HepG2 (cell line): Measurements from ENCODE around the gene PKMYT1. TPM values are rescaled to one million over a fixed set of nuclear protein-coding genes. Genes with fewer than 3 reads are reported as not detected.

ENCODE experiments used
- AGO2 ChIP-seq: fragments of 200-400 bp; formaldehyde crosslinking; optimal IDR thresholded peaks from 2 replicates; pipeline ENCODE3; 2017; ENCODE audit warnings: mild to moderate bottlenecking, low read depth, low read length, moderate library complexity
- CBX1 ChIP-seq: IDR thresholded peaks from one replicate; pipeline ENCODE4 v1.6.1; 2016; ENCODE audit warnings: antibody characterized with exemption, low read depth
- DNMT1 ChIP-seq: sonication (generic); formaldehyde crosslinking; IDR thresholded peaks from 2 replicates; pipeline ENCODE4 v1.5.1; 2020; ENCODE audit warnings: mild to moderate bottlenecking, missing genetic modification reagents
- FOXA3 ChIP-seq: IDR thresholded peaks from 2 replicates; pipeline ENCODE4 v1.6.1; 2016; ENCODE audit warnings: missing genetic modification reagents, missing compliant biosample characterization
- GRHL1 ChIP-seq: sonication (generic); formaldehyde crosslinking; conservative IDR thresholded peaks from 2 replicates; pipeline ENCODE4 v1.8.0; 2022; ENCODE audit warnings: missing genetic modification reagents
- HES4 ChIP-seq: sonication (generic); formaldehyde crosslinking; IDR thresholded peaks from 2 replicates; pipeline ENCODE4 v1.9.0; 2021; ENCODE audit warnings: mild to moderate bottlenecking, missing genetic modification reagents, borderline replicate concordance
- IRF2 ChIP-seq: IDR thresholded peaks from 2 replicates; pipeline ENCODE4 v1.6.1; 2018; ENCODE audit warnings: missing genetic modification reagents, missing compliant biosample characterization
- MATR3 ChIP-seq: sonication (generic); formaldehyde crosslinking; IDR thresholded peaks from 2 replicates; pipeline ENCODE4 v1.4.0; 2020; ENCODE audit warnings: missing genetic modification reagents
- MLX ChIP-seq: IDR thresholded peaks from 2 replicates; pipeline ENCODE4 v1.6.1; 2016
- NFKB2 ChIP-seq: sonication (generic); formaldehyde crosslinking; IDR thresholded peaks from 2 replicates; pipeline ENCODE4 v1.4.0; 2020; ENCODE audit warnings: missing genetic modification reagents, borderline replicate concordance
- NFYC ChIP-seq: IDR thresholded peaks from 2 replicates; pipeline ENCODE4 v1.6.1; 2016; ENCODE audit warnings: missing genetic modification reagents, missing compliant biosample characterization
- REPIN1 ChIP-seq: sonication (generic); formaldehyde crosslinking; IDR thresholded peaks from 2 replicates; pipeline ENCODE4 v1.8.0; 2022; ENCODE audit warnings: missing genetic modification reagents, low read depth, mild to moderate bottlenecking, borderline replicate concordance
- RORA ChIP-seq: sonication (generic); formaldehyde crosslinking; IDR thresholded peaks from 2 replicates; pipeline ENCODE4 v1.5.0; 2020; ENCODE audit warnings: mild to moderate bottlenecking, missing genetic modification reagents, moderate library complexity
- SRY ChIP-seq: sonication (generic); formaldehyde crosslinking; IDR thresholded peaks from 2 replicates; pipeline ENCODE4 v1.8.0; 2022; ENCODE audit warnings: mild to moderate bottlenecking, missing genetic modification reagents
- SUZ12 ChIP-seq: fragments of 150-350 bp; IDR thresholded peaks from 2 replicates; pipeline ENCODE4 v1.6.1; 2014; ENCODE audit warnings: low read depth, low read length
- ZBTB42 ChIP-seq: sonication (generic); formaldehyde crosslinking; IDR thresholded peaks from 2 replicates; pipeline ENCODE4 v1.5.0; 2020; ENCODE audit warnings: mild to moderate bottlenecking, missing genetic modification reagents
- ZKSCAN8 ChIP-seq: IDR thresholded peaks from 2 replicates; pipeline ENCODE4 v1.6.1; 2016; ENCODE audit warnings: borderline replicate concordance, missing genetic modification reagents, missing compliant biosample characterization
- ZNF138 ChIP-seq: sonication (generic); formaldehyde crosslinking; IDR thresholded peaks from 2 replicates; pipeline ENCODE4 v1.5.0; 2020; ENCODE audit warnings: mild to moderate bottlenecking, low read depth, missing genetic modification reagents
- ZNF430 ChIP-seq: sonication (generic); formaldehyde crosslinking; IDR thresholded peaks from 2 replicates; pipeline ENCODE4 v1.9.0; 2021; ENCODE audit warnings: mild to moderate bottlenecking, missing genetic modification reagents
- ZNF567 ChIP-seq: sonication (generic); formaldehyde crosslinking; IDR thresholded peaks from 2 replicates; pipeline ENCODE4 v1.8.1; 2023; ENCODE audit warnings: mild to moderate bottlenecking, missing genetic modification reagents, borderline replicate concordance
- ZNF589 ChIP-seq: sonication (generic); formaldehyde crosslinking; conservative IDR thresholded peaks from 2 replicates; pipeline ENCODE4 v1.8.0; 2022; ENCODE audit warnings: mild to moderate bottlenecking, moderate library complexity, missing genetic modification reagents
- ZNF615 ChIP-seq: sonication (generic); formaldehyde crosslinking; IDR thresholded peaks from 2 replicates; pipeline ENCODE4 v1.5.0; 2020; ENCODE audit warnings: mild to moderate bottlenecking, missing genetic modification reagents, borderline replicate concordance
- ZNF839 ChIP-seq: sonication (generic); formaldehyde crosslinking; IDR thresholded peaks from 2 replicates; pipeline ENCODE4 v1.4.0; 2020; ENCODE audit warnings: missing genetic modification reagents, mild to moderate bottlenecking, borderline replicate concordance
- ZSCAN25 ChIP-seq: sonication (generic); formaldehyde crosslinking; IDR thresholded peaks from 2 replicates; pipeline ENCODE4 v1.8.0; 2022; ENCODE audit warnings: mild to moderate bottlenecking, missing genetic modification reagents
- polyA plus RNA-seq, 8 experiments: library from polyadenylated mRNA; depleted of rRNA in 3 of 8; stranded (reverse) in 7 of 8; unstranded in 1 of 8; fragments of >200 nt; fragmentation: Illumina TruSeq in 4 of 8; extraction: Trizol in 4 of 8; gene quantifications; 2 replicates each; pipeline versions ENCODE4 v1.2.1 to v1.2.3, GENCODE V29; 2011 to 2016; ENCODE audit warnings: low read depth in 4 of 8, missing spikeins in 1 of 8, mixed read lengths in 1 of 8; ENCODE audit not compliant: insufficient read depth in 1 of 8
- total RNA-seq, 5 experiments: library from RNA; depleted of rRNA; stranded (reverse); fragments of >200 nt; fragmentation: Illumina TruSeq; extraction: Trizol; gene quantifications; 2 replicates each; pipeline ENCODE4 v1.2.3, GENCODE V29; 2016; ENCODE audit warnings: low read depth in 1 of 5
- TF ChIP-seq, protein P1 (sequence below): sonication (generic); formaldehyde crosslinking; IDR thresholded peaks from 2 replicates; pipeline ENCODE4 v1.8.1; 2023; ENCODE audit warnings: mild to moderate bottlenecking, inconsistent platforms, moderate library complexity, missing genetic modification reagents, borderline replicate concordance
- TF ChIP-seq, protein P2 (sequence below): sonication (generic); formaldehyde crosslinking; conservative IDR thresholded peaks from 2 replicates; pipeline ENCODE4 v1.8.1; 2023; ENCODE audit warnings: missing genetic modification reagents

PKMYT1 gene
- total and polyA plus RNA-seq, 2 of the 13 experiments (the other 11 are each of a cell fraction or from before 2014, with no cell fraction given): 7.0 to 27.8 TPM

DNA sequence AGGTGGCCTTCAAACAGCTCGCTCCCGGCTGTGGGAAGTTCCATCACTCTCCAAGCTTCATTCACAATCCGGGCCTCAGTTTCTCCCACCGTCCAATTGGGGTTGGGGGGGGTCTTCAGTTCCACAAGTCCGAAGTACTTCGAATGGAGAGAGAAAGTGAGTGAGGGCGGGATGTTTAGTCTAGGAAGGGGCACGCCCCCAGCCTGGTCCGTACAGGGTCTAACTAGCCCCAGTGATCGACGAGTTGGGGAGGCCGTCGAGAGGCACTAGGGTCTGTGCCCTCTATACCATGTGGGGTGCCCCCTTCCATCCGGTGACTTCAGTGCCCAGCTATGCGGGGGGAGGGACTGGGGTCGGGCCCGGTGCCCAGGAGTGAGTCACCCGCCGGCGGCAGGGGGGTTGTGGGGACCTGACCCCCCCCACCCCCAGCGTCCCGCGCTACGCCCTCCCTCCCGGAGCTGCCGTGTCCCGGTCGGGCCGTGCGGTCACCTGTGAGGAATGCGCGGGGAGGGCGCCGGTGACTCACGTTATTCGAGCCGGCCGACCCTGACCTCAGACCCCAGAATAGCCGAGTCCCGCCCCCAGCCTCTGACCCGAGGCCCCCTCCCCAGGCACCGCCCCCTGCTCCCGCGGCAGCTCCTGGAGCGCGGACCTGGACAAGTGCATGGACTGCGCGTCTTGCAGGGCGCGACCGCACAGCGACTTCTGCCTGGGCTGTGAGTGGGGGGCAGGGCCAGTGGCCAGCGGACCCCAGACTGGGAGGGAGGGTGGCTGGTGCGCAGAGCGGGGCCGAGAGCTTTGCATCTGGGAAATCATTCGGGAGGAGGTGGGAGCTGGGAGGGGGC, 40.6 kb upstream of the PKMYT1 start (continued):
- TF ChIP-seq, protein P1, sequence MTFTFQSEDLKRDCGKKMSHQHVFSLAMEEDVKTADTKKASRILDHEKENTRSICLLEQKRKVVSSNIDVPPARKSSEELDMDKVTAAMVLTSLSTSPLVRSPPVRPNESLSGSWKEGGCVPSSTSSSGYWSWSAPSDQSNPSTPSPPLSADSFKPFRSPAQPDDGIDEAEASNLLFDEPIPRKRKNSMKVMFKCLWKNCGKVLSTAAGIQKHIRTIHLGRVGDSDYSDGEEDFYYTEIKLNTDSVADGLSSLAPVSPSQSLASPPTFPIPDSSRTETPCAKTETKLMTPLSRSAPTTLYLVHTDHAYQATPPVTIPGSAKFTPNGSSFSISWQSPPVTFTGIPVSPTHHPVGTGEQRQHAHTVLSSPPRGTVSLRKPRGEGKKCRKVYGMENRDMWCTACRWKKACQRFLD (CRISPR knock-in tag): peak; percentile 23; the same call in 1 of the 2 replicates
- no peak for TF ChIP-seq RORA (CRISPR knock-in tag)
- peak; percentile 75 for TF ChIP-seq AGO2
- peak; percentile 65 for TF ChIP-seq ZSCAN25
- no peak for TF ChIP-seq SUZ12
- no peak for TF ChIP-seq ZKSCAN8 (CRISPR knock-in tag)
- TF ChIP-seq FOXA3 (CRISPR knock-in tag): 0 out of 2 replicates have a peak, but pooled peaks have one; percentile 56
- no peak for TF ChIP-seq DNMT1 (CRISPR knock-in tag)
- TF ChIP-seq NFYC (CRISPR knock-in tag): no peak
- no peak for TF ChIP-seq MATR3
- TF ChIP-seq NFKB2 (CRISPR knock-in tag): peak; percentile 69; the same call in 1 of the 2 replicates
- no peak; the same call in 1 of the 2 replicates for TF ChIP-seq SRY (CRISPR knock-in tag)
- TF ChIP-seq ZNF589 (CRISPR knock-in tag): 0 out of 2 replicates have a peak, but pooled peaks have one; percentile 49
- TF ChIP-seq REPIN1 (CRISPR knock-in tag): peak; percentile 40; the same call in 1 of the 2 replicates
- TF ChIP-seq ZNF138: no peak
- TF ChIP-seq, protein P2, sequence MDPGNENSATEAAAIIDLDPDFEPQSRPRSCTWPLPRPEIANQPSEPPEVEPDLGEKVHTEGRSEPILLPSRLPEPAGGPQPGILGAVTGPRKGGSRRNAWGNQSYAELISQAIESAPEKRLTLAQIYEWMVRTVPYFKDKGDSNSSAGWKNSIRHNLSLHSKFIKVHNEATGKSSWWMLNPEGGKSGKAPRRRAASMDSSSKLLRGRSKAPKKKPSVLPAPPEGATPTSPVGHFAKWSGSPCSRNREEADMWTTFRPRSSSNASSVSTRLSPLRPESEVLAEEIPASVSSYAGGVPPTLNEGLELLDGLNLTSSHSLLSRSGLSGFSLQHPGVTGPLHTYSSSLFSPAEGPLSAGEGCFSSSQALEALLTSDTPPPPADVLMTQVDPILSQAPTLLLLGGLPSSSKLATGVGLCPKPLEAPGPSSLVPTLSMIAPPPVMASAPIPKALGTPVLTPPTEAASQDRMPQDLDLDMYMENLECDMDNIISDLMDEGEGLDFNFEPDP: no peak
- TF ChIP-seq ZNF567: no peak
- TF ChIP-seq ZNF615: no peak
- no peak for TF ChIP-seq CBX1
- TF ChIP-seq ZNF430 (CRISPR knock-in tag): no peak
- TF ChIP-seq GRHL1 (CRISPR knock-in tag): no peak
- no peak for TF ChIP-seq HES4
- TF ChIP-seq ZBTB42 (CRISPR knock-in tag): no peak
- peak; percentile 70 for TF ChIP-seq IRF2 (CRISPR knock-in tag)
- TF ChIP-seq ZNF839 (CRISPR knock-in tag): 0 out of 2 replicates have a peak, but pooled peaks have one; percentile 21
- TF ChIP-seq MLX: no peak
